WI38 (cell line): ENCODE data around the gene R3HCC1L.

Source experiments
- H3K4me3 ChIP-seq: 2 replicates; pipeline ENCODE4 v1.5.1; 2011; ENCODE audit warnings: low read depth, mild to moderate bottlenecking, control low read depth, low read length
- TF ChIP-seq, protein P1 (sequence below): IDR thresholded peaks from 2 replicates; pipeline ENCODE4 v1.5.1; 2012; ENCODE audit warnings: low read depth, mild to moderate bottlenecking, control low read depth, low read length

Gene R3HCC1L

DNA sequence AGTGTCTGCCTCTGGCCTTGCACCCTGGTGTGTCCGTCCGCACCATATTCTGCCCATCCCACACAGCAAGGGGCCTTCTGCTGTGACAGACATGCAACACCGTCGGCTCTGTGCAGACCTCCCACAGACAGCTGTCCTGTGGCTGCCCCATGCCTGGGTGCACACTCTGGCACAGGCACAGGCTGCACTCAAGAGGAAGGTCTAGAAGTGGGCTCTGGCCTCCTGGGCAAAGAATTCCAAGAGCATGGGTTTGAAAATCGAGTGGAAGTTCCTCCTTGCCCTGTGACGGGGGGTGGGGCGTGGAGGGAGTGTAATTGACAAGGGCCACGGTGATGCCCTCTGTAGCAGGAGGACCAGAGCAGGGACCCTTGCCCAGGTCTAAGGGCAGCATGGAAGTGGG, 137.8 kb downstream of the R3HCC1L start:
- no peak overlapping the region for H3K4me3 ChIP-seq
- TF ChIP-seq, protein P1, sequence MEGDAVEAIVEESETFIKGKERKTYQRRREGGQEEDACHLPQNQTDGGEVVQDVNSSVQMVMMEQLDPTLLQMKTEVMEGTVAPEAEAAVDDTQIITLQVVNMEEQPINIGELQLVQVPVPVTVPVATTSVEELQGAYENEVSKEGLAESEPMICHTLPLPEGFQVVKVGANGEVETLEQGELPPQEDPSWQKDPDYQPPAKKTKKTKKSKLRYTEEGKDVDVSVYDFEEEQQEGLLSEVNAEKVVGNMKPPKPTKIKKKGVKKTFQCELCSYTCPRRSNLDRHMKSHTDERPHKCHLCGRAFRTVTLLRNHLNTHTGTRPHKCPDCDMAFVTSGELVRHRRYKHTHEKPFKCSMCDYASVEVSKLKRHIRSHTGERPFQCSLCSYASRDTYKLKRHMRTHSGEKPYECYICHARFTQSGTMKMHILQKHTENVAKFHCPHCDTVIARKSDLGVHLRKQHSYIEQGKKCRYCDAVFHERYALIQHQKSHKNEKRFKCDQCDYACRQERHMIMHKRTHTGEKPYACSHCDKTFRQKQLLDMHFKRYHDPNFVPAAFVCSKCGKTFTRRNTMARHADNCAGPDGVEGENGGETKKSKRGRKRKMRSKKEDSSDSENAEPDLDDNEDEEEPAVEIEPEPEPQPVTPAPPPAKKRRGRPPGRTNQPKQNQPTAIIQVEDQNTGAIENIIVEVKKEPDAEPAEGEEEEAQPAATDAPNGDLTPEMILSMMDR = no peak

DNA sequence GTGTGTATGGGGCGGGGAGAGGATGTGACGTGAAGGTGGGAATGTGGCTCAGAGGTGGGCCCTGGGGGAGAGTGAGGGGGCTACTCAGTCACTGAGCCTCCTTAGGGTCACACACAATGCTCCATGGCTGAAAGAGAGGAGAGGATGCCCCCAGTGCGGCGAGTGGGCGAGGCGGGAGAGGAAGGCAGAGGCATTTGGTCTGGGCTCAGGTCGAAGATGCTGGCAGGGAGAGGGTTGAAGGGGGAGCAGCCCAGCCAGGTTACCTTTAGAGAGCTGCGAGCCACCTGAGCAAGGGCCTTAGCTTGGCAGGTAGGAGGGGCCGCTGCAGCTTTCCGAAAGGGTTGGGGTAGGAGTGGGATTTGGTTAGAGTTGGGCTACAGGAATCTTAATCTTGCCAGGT, 138.2 kb downstream of the R3HCC1L start:
- TF ChIP-seq, protein P1 = no peak
- no peak overlapping the region for H3K4me3 ChIP-seq

DNA sequence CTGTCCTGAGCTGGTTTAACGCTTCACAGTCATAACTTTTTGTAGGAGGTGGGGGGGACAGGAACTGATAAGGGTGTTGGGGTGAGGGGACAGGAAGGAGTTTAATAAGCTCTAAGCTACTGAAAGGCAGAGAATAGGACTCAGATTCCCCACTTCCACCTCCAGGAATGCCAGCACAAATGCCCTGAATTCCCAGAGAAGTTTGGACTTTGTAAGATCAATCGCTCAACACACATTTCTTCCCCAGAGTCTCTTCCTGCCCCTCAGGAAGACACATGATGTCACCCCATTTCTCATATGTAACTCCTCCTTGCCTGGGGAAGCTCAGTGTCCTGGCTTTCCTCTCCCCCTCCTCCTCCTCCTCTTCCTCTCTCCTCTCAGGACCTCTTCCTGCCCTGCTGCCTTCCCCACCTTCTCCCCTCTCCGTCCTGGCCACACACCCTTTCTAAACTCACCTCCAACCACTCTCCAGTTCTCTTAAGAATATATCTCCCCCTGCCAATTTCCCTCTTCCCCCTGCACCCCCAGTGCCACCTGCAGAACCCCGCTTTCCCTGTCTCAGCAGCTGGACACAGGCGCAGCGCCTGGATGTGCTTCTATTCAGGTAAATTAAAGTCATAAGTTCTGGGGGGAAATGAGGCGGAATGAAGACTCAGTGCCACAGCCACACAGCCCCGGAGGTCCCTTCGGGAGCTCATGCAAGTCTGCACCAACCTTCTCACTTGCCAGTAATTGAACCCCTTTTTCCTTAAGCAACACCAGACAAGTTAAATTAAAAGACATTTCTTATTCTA, 138.8 kb downstream of the R3HCC1L start:
- H3K4me3 ChIP-seq = no peak overlapping the region
- TF ChIP-seq, protein P1 = no peak

DNA sequence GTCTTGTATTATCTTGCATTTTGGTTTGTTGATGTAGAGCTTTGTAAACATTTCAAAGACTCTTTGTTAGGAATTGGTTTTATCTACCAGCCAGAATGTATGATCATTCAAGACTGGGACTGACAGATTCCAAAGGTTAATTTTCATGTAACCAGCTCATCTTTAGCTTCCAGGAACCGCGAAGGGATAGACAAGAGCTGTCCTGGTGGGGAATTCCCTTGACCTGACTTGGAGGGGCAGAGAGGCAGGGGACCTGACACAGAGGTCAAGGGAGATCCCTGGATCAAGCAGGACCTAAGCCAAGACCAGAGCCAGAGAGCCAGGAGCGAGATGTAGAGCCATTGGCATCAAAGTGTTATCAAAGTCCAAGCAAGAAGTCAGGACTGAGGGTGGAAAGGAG, 140.1 kb downstream of the R3HCC1L start:
- TF ChIP-seq, protein P1 = no peak
- no peak overlapping the region for H3K4me3 ChIP-seq

DNA sequence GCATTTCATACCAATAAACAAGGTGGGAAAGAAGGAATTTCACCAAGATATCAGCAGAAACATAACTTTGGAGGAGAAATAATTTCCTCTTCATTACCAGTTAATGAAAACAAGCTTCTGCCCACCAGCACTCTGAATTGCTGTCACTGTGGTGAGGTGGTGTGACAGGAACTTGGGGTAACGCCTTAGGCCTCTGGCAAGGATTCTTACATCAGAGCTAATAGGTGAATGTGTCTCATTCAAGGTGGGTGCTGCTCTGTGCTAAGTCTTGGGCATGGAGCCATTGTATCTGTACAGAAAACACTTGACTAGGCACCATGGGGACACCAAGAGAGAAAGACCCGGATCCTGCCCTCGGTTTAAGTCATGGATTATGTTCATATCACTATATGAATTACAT, 141.9 kb downstream of the R3HCC1L start:
- TF ChIP-seq, protein P1 = no peak
- H3K4me3 ChIP-seq = no peak overlapping the region

DNA sequence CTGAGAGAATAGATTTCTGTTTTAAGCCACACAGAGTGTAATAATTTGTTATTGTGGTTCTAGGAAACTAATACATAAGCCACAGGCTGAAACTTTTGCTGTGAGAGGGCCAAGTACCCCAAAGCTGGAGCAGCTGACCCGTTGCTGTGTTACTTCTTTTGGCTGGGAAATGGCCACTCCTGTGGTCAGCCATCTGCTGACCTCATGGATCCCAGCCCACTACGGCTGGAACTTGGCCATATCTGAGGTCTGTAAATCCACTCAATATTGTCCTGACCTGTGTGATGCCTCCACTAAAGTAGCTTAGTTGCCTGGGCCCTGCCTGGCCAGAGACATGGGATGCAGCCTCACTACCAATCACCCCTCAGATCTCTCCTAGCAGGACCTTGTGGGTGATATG, 151.0 kb downstream of the R3HCC1L start:
- TF ChIP-seq, protein P1 = no peak
- H3K4me3 ChIP-seq = no peak overlapping the region

- H3K4me3 ChIP-seq = no peak overlapping the region
These were observed 152.0 kb downstream of the R3HCC1L start for GRCh38 chr10:98286419-98286818.

More at GRCh38 chr10:98286419-98286818, 152.0 kb downstream of the R3HCC1L start:
- TF ChIP-seq, protein P1 = no peak
